Natural killer cell (primary cell): Measurements from ENCODE around the gene NAP1L1. TPM values are rescaled to one million over a fixed set of nuclear protein-coding genes. Genes with fewer than 3 reads are reported as not detected.

Experiments
- ATAC-seq, 3 donors: fragments of 150-1000 bp in 2 of 3; fragments of 200-7000 bp in 1 of 3; cut with Tn5 transposase; 1 replicate in 1 of 3; 2 replicates in 2 of 3; pipeline ENCODE4 v1.10.0; 2021; ENCODE audit warnings: mild to moderate bottlenecking in 2 of 3, moderate library complexity in 2 of 3
- DNase-seq, 2 donors: peaks; one replicate each; pipeline versions ENCODE4 v3.0.0 to v3.0.0-alpha.2; 2013 to 2021; ENCODE audit warnings: mixed read lengths in 1 of 2
- H3K27ac ChIP-seq: one replicate; pipeline ENCODE4 v1.5.1; 2013; ENCODE audit warnings: mild to moderate bottlenecking, low read length
- H3K27me3 ChIP-seq: one replicate; pipeline ENCODE4 v1.6.1; 2013; ENCODE audit warnings: low read length; ENCODE audit not compliant: control insufficient read depth, insufficient read depth
- H3K36me3 ChIP-seq: one replicate; pipeline ENCODE4 v1.6.1; 2013; ENCODE audit warnings: low read length; ENCODE audit not compliant: control insufficient read depth, insufficient read depth
- H3K4me1 ChIP-seq: one replicate; pipeline ENCODE4 v1.6.1; 2013; ENCODE audit warnings: low read length; ENCODE audit not compliant: control insufficient read depth, insufficient read depth
- H3K4me3 ChIP-seq: one replicate; pipeline ENCODE4 v1.5.1; 2013; ENCODE audit warnings: low read length
- H3K9me3 ChIP-seq: one replicate; pipeline ENCODE4 v1.6.1; 2013; ENCODE audit warnings: low read length; ENCODE audit not compliant: control insufficient read depth, insufficient read depth
- H3K27ac Mint-ChIP-seq, 2 donors: one replicate each; pipeline ENCODE4 v1.8.0; 2022; ENCODE audit warnings: mild to moderate bottlenecking in 2 of 2, mixed read lengths in 2 of 2, moderate library complexity in 1 of 2
- H3K27me3 Mint-ChIP-seq, 2 donors: one replicate each; pipeline ENCODE4 v1.8.0; 2022; ENCODE audit warnings: low read depth in 2 of 2, mixed read lengths in 2 of 2
- H3K36me3 Mint-ChIP-seq: one replicate; pipeline ENCODE4 v1.8.0; 2022; ENCODE audit warnings: mixed read lengths
- H3K4me1 Mint-ChIP-seq, 2 donors: one replicate each; pipeline ENCODE4 v1.8.0; 2022; ENCODE audit warnings: mixed read lengths in 2 of 2
- H3K4me3 Mint-ChIP-seq: one replicate; pipeline ENCODE4 v1.8.0; 2022; ENCODE audit warnings: mild to moderate bottlenecking, moderate library complexity, mixed read lengths
- H3K9me3 Mint-ChIP-seq, 2 donors: one replicate each; pipeline ENCODE4 v1.8.0; 2022; ENCODE audit warnings: mixed read lengths in 2 of 2
- WGBS: methylation state at CpG from one replicate; pipeline ENCODE4 v1.1.7; 2013; ENCODE audit warnings: missing lambda C conversion rate; ENCODE audit not compliant: insufficient coverage; 5-methylcytosine and 5-hydroxymethylcytosine counted together
- intact Hi-C: fragments of 100-400 bp; cut with micrococcal nuclease; formaldehyde crosslinking; loops from one replicate; pipeline ENCODE4 v1.14.2; 2022
- total RNA-seq, 4 donors: library from RNA; stranded (reverse); fragments of 120-200 nt in 1 of 4; gene quantifications; one replicate each; pipeline versions ENCODE4 v1.2.3 to v1.2.4, GENCODE V29; 2013 to 2022
- TF ChIP-seq, protein P1 (sequence below): fragments of 200-600 bp; IDR thresholded peaks from one replicate; pipeline ENCODE4 v1.8.0; 2022; ENCODE audit warnings: antibody characterized with exemption

NAP1L1 gene
- total RNA-seq, 3 donors from 2014 or later (not counting 1 experiment from before 2014, with no cell fraction given): 264 to 431 (median 286) TPM

DNA sequence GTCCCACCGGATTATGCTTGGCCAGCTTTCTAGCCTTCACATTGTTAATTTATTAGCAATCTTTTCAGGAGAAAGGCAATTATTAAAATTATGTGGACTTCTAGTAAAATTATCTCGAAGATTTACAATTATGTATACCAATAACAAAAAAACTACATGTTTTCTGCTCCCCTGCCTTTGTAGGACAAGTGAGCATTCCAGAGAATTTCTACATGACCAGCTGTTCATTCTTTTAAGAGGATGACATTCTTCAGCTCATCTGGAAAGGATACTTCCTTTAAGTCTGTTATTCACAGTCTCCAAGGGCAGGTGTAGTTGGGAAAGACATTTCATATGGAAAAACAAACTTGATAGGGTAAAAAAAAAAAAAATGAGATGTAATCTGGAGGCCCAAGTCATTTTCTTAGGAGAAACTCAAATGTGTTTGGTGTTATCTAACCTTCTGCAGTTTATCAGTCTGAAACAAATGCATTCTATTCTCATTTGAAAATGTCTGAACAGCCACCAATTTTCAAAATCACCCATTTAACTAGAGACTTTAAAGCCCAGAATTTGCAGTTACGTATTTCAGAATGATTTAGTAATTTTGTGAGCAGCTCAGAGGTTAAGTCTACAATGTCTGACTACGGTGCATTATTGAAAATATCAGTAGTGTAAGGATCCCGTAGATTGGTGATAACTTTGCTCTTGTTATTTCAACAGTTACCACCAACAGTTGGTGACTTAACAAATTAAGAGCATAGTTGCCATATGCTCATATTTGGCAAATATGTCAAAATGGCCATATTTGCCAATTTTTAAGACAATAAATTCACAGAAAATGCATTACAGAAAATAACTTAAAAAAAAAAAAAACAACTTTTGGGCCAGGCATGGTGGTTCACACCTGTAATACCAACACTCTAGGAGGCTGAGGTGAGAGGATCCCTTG, 51.1 kb downstream of the NAP1L1 start:
- TF ChIP-seq, protein P1, sequence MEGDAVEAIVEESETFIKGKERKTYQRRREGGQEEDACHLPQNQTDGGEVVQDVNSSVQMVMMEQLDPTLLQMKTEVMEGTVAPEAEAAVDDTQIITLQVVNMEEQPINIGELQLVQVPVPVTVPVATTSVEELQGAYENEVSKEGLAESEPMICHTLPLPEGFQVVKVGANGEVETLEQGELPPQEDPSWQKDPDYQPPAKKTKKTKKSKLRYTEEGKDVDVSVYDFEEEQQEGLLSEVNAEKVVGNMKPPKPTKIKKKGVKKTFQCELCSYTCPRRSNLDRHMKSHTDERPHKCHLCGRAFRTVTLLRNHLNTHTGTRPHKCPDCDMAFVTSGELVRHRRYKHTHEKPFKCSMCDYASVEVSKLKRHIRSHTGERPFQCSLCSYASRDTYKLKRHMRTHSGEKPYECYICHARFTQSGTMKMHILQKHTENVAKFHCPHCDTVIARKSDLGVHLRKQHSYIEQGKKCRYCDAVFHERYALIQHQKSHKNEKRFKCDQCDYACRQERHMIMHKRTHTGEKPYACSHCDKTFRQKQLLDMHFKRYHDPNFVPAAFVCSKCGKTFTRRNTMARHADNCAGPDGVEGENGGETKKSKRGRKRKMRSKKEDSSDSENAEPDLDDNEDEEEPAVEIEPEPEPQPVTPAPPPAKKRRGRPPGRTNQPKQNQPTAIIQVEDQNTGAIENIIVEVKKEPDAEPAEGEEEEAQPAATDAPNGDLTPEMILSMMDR: no peak
- H3K9me3 Mint-ChIP-seq: no peaks in the 10 kb centered on the region
- H3K36me3 ChIP-seq: no peaks in the 10 kb centered on the region
- ATAC-seq (no peak), DNase-seq (no peak)
- no peaks in the 10 kb centered on the region for H3K9me3 ChIP-seq
- H3K27ac ChIP-seq: no peak overlapping the region
- H3K36me3 Mint-ChIP-seq: no peaks in the 10 kb centered on the region
- peak overlapping the region; percentile 95 to 98 for H3K27ac Mint-ChIP-seq
- WGBS: 89% methylated on average over 5 of the region's 5 CpGs
- no peak overlapping the region for H3K4me3 ChIP-seq
- peak overlapping the region; percentile 93 for H3K4me3 Mint-ChIP-seq
- intact Hi-C loops: loop anchor here (5.0 kb wide), 2 partner anchors 396 to 521 kb away; partner anchors contain the start of gene KRR1
- H3K27me3 Mint-ChIP-seq: no peaks in the 10 kb centered on the region
- peaks cover 2% of the 10 kb centered on the region for H3K27me3 ChIP-seq
- peaks cover 35 to 42% of the 10 kb centered on the region in 2 donors for H3K4me1 Mint-ChIP-seq
- peaks cover 27% of the 10 kb centered on the region for H3K4me1 ChIP-seq

DNA sequence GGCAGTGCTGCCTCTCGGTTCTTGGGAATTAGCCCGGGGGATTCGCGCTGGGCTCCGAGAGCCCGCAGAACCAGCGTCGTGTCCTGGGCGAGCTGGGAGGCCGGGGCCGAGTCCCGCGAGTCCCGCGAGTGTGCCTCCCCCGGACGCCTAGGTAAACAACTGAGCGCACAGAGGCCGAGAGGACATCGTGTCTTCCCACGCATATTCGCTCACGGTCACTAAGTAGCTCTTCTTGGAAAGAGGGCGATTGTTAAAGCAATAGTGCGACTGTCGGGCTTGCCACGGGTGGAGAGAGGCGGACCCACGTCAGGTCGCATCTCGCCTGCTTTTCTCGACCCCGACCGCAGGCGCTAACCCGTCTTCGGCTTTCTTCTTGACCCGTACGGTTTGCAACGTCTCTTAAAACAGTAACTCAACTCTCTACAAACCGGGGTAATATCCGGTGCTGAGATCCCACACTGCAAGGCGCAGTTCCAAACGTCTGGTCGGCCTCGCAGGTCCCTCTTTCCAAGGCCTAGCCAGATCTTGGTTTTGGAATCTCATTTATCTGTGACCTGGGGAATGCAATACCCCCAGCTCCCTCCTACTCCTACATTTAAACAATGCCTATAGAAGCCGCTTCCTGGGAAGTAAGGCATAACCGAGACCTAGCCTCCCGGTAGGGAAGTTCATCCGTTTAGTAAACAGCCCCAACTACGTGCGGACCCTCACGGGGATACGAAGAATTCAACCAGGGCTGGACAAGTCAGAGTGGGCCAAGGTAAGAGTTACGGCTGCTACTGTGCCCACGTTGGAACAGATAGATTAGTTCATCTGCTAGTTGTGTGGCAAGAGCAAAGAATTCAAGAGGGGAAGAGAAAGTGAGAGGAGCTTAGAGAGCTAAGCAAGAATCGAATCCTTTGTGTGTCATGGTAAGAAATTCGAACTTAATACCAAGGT, 52.2 kb downstream of the NAP1L1 start:
- TF ChIP-seq, protein P1: no peak
- Histone ChIP-seq H3K4me1 (peaks cover 27% of the 10 kb centered on the region), H3K27ac (peak overlapping the region; percentile 89), H3K4me3 (peak overlapping the region; percentile 69), H3K27me3 (peaks cover 2% of the 10 kb centered on the region), H3K36me3 (no peaks in the 10 kb centered on the region), H3K9me3 (no peaks in the 10 kb centered on the region)
- Mint-ChIP-seq H3K36me3 (no peaks in the 10 kb centered on the region), H3K27ac (peak overlapping the region; percentile 95 to 98), H3K9me3 (no peaks in the 10 kb centered on the region), H3K4me3 (peak overlapping the region; percentile 93), H3K4me1 (peaks cover 36 to 37% of the 10 kb centered on the region in 2 donors), H3K27me3 (no peaks in the 10 kb centered on the region)
- intact Hi-C loops: loop anchor here (5.0 kb wide), 2 partner anchors 395 to 520 kb away; partner anchors contain the start of gene KRR1
- peak; percentile 18 to 37 (median 33) for ATAC-seq
- peak; percentile 60 to 66 for DNase-seq
- 11% methylated on average over 58 of the region's 58 CpGs for WGBS

DNA sequence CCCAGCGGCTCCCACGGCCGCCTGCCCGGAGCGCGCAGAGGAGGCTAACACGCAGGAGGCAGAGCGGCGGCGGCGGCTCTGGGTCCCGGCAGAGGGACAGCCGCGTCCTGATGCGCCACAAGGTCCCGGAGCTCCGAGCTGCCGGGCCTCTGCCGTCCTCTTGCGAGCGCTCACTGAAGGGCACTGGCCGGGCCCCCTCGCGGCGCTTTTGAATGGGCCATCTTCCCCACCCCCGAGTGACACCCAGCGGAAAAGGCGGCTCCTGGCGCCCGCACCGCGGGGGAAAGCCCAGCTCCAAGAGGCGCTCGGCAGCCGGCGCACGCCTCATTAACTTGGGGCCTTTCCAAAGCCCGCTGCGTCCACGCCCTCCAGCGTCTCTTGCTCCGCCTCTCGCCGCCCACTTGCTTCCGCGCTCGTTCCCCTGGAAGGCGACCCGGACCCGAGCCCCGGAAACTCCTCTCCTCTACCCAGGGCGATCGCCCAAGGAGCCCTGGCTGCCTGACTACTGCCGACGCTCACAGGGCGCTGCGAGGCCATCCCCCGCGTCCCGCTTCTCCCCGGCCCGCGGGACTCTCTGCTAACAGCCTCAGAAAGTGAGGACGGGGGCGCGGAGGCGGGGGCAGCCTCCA, 53.0 kb downstream of the NAP1L1 start, which contains the start of gene PHLDA1:
Gene PHLDA1 (minus strand): TSS at position 363 of the 629 bp plus-strand sequence.
- DNase-seq (peak; percentile 93 to 95), ATAC-seq (peak; percentile 85 to 93 (median 85))
- Histone ChIP-seq H3K4me3 (peak within 1 kb of the TSS; percentile 69), H3K9me3 (no peaks in the 10 kb centered on the region), H3K4me1 (peaks cover 25% of the 10 kb centered on the region), H3K27ac (peak within 1 kb of the TSS; percentile 89), H3K27me3 (peaks cover 2% of the 10 kb centered on the region), H3K36me3 (no peaks in the 10 kb centered on the region)
- Mint-ChIP-seq H3K36me3 (no peaks in the 10 kb centered on the region), H3K27me3 (no peaks in the 10 kb centered on the region), H3K4me1 (peaks cover 35 to 36% of the 10 kb centered on the region in 2 donors), H3K9me3 (no peaks in the 10 kb centered on the region), H3K4me3 (peak within 1 kb of the TSS; percentile 93), H3K27ac (peak within 1 kb of the TSS; percentile 95 to 98)
- intact Hi-C loops: loop anchor here (1.0 to 5.0 kb wide), 8 partner anchors 11 to 551 kb away; partner anchors contain the start of genes GLIPR1, KRR1, NAP1L1 and OSBPL8
- WGBS: under 1% methylated on average over 67 of the region's 67 CpGs
- TF ChIP-seq, protein P1: peak; percentile 40
